H9 (cell line): ENCODE data around the gene MINAR1. TPM values are rescaled to one million over a fixed set of nuclear protein-coding genes. Genes with fewer than 3 reads are reported as not detected.
A peak's percentile ranks its signal among the peaks of the same experiment; 100 is the strongest.

Experiments
- DNase-seq: peaks from one replicate; pipeline ENCODE4 v3.0.0-alpha.2; 2017
- H2AFZ ChIP-seq: one replicate; pipeline ENCODE4 v1.6.1; 2013; ENCODE audit warnings: mild to moderate bottlenecking, low read length, control low read depth, moderate library complexity
- H2AK5ac ChIP-seq: 2 replicates; pipeline ENCODE4 v1.6.1; 2013; ENCODE audit warnings: low read length, control low read depth, mixed read lengths; ENCODE audit not compliant: insufficient read length
- H2BK120ac ChIP-seq: one replicate; pipeline ENCODE4 v1.6.1; 2013; ENCODE audit warnings: low read depth, mild to moderate bottlenecking, low read length, control low read depth, inconsistent platforms; ENCODE audit not compliant: poor library complexity, severe bottlenecking
- H2BK12ac ChIP-seq: 2 replicates; pipeline ENCODE4 v1.6.1; 2013; ENCODE audit warnings: low read length, control low read depth, mixed read lengths, low read depth; ENCODE audit not compliant: insufficient read length
- H2BK15ac ChIP-seq: 2 replicates; pipeline ENCODE4 v1.6.1; 2013; ENCODE audit warnings: low read depth, low read length, control low read depth
- H2BK20ac ChIP-seq: one replicate; pipeline ENCODE4 v1.6.1; 2013; ENCODE audit warnings: low read depth, mild to moderate bottlenecking, low read length, control low read depth, inconsistent platforms; ENCODE audit not compliant: poor library complexity, severe bottlenecking
- H2BK5ac ChIP-seq: 2 replicates; pipeline ENCODE4 v1.6.1; 2013; ENCODE audit warnings: low read length, control low read depth, mixed read lengths; ENCODE audit not compliant: insufficient read length
- H3K14ac ChIP-seq: 2 replicates; pipeline ENCODE4 v1.6.1; 2013; ENCODE audit warnings: low read length, control low read depth; ENCODE audit not compliant: insufficient read depth
- H3K18ac ChIP-seq: 2 replicates; pipeline ENCODE4 v1.6.1; 2013; ENCODE audit warnings: low read depth, mild to moderate bottlenecking, mixed read lengths, low read length, control low read depth; ENCODE audit not compliant: insufficient read length
- H3K23ac ChIP-seq: 2 replicates; pipeline ENCODE4 v1.6.1; 2013; ENCODE audit warnings: low read length, control low read depth, mixed read lengths, low read depth; ENCODE audit not compliant: insufficient read length
- H3K23me2 ChIP-seq: 2 replicates; pipeline ENCODE4 v1.6.1; 2013; ENCODE audit warnings: low read depth, mild to moderate bottlenecking, mixed read lengths, low read length, control low read depth; ENCODE audit not compliant: insufficient read length, poor library complexity, severe bottlenecking
- H3K27ac ChIP-seq: 2 replicates; pipeline ENCODE4 v1.5.1; 2013; ENCODE audit warnings: low read length, control low read depth, mixed read lengths, low read depth; ENCODE audit not compliant: insufficient read length
- H3K27me3 ChIP-seq: 2 replicates; pipeline ENCODE4 v1.6.1; 2013; ENCODE audit warnings: low read length, control low read depth, inconsistent platforms; ENCODE audit not compliant: insufficient read depth
- H3K4ac ChIP-seq: 2 replicates; pipeline ENCODE4 v1.6.1; 2013; ENCODE audit warnings: low read depth, mild to moderate bottlenecking, control low read depth, inconsistent platforms, low read length, moderate library complexity
- H3K4me1 ChIP-seq: 2 replicates; pipeline ENCODE4 v1.6.1; 2013; ENCODE audit warnings: low read length, control low read depth, inconsistent platforms; ENCODE audit not compliant: insufficient read depth
- H3K4me2 ChIP-seq: 2 replicates; pipeline ENCODE4 v1.6.1; 2013; ENCODE audit warnings: low read length, control low read depth, mixed read lengths; ENCODE audit not compliant: insufficient read length, insufficient read depth
- H3K56ac ChIP-seq: 2 replicates; pipeline ENCODE4 v1.6.1; 2013; ENCODE audit warnings: low read depth, mild to moderate bottlenecking, mixed read lengths, low read length, control low read depth; ENCODE audit not compliant: insufficient read length
- H3K79me1 ChIP-seq: 2 replicates; pipeline ENCODE4 v1.6.1; 2013; ENCODE audit warnings: low read depth, mild to moderate bottlenecking, moderate library complexity, low read length, control low read depth, inconsistent platforms; ENCODE audit not compliant: insufficient read depth, poor library complexity, severe bottlenecking
- H3K79me2 ChIP-seq: 2 replicates; pipeline ENCODE4 v1.6.1; 2013; ENCODE audit warnings: low read length, control low read depth, inconsistent platforms; ENCODE audit not compliant: insufficient read depth
- H3K9ac ChIP-seq: 2 replicates; pipeline ENCODE4 v1.6.1; 2013; ENCODE audit warnings: low read length, control low read depth, mixed read lengths; ENCODE audit not compliant: insufficient read length; ENCODE audit errors: extremely low read depth
- H3K9me3 ChIP-seq: one replicate; pipeline ENCODE4 v1.6.1; 2013; ENCODE audit warnings: low read depth, low read length, inconsistent platforms; ENCODE audit not compliant: control insufficient read depth
- H3T11ph ChIP-seq: one replicate; pipeline ENCODE4 v1.6.1; 2013; ENCODE audit warnings: mild to moderate bottlenecking, low read length, control low read depth, inconsistent platforms
- H4K20me1 ChIP-seq: one replicate; pipeline ENCODE4 v1.6.1; 2013; ENCODE audit not compliant: control insufficient read depth, insufficient read length, insufficient read depth
- H4K5ac ChIP-seq: 2 replicates; pipeline ENCODE4 v1.6.1; 2013; ENCODE audit warnings: low read depth, mild to moderate bottlenecking, mixed read lengths, low read length, control low read depth; ENCODE audit not compliant: insufficient read length
- H4K8ac ChIP-seq: replicated peaks from 2 replicates; pipeline ENCODE4 v1.6.1; 2013; ENCODE audit warnings: low read length, control low read depth, mixed read lengths, low read depth; ENCODE audit not compliant: insufficient read length
- H4K91ac ChIP-seq: 2 replicates; pipeline ENCODE4 v1.6.1; 2013; ENCODE audit warnings: low read depth, mild to moderate bottlenecking, moderate library complexity, mixed read lengths, low read length, control low read depth; ENCODE audit not compliant: insufficient read length
- H3K27ac Mint-ChIP-seq, 3 experiments: 2 replicates in 2 of 3; 3 replicates in 1 of 3; pipeline ENCODE4 v1.8.0; 2020 to 2021; ENCODE audit warnings: mixed read lengths in 3 of 3, mild to moderate bottlenecking in 1 of 3, moderate library complexity in 1 of 3
- H3K27me3 Mint-ChIP-seq: 2 replicates; pipeline ENCODE4 v1.8.0; 2021; ENCODE audit warnings: low read depth, mild to moderate bottlenecking, moderate library complexity, mixed read lengths
- H3K36me3 Mint-ChIP-seq, 3 experiments: 2 replicates in 2 of 3; 3 replicates in 1 of 3; pipeline ENCODE4 v1.8.0; 2020 to 2021; ENCODE audit warnings: low read depth in 3 of 3, mixed read lengths in 3 of 3; ENCODE audit not compliant: insufficient read depth in 1 of 3
- H3K4me1 Mint-ChIP-seq, 2 experiments: 2 replicates each; pipeline ENCODE4 v1.8.0; 2020; ENCODE audit warnings: mixed read lengths in 2 of 2
- H3K4me3 Mint-ChIP-seq, 2 experiments: 2 replicates in 1 of 2; 3 replicates in 1 of 2; pipeline ENCODE4 v1.8.0; 2020 to 2021; ENCODE audit warnings: mild to moderate bottlenecking in 2 of 2, mixed read lengths in 2 of 2, moderate library complexity in 1 of 2
- H3K9me3 Mint-ChIP-seq, 2 experiments: 2 replicates in 1 of 2; 3 replicates in 1 of 2; pipeline ENCODE4 v1.8.0; 2020; ENCODE audit warnings: mild to moderate bottlenecking in 2 of 2, mixed read lengths in 2 of 2, moderate library complexity in 1 of 2
- WGBS: extraction: QIAGEN DNeasy Blood & Tissue Kit; methylation state at CpG from one replicate; pipeline ENCODE4 v1.1.7; 2013; ENCODE audit warnings: missing lambda C conversion rate, low lambda C conversion rate, mixed read lengths; ENCODE audit not compliant: insufficient read length; ENCODE audit errors: extremely low coverage; 5-methylcytosine and 5-hydroxymethylcytosine counted together
- total RNA-seq: library from RNA; stranded (reverse); gene quantifications from 2 replicates; pipeline ENCODE4 v1.2.1, GENCODE V29; 2021
- TF ChIP-seq, protein P1 (sequence below): fragments of 200-600 bp; sonication (generic); conservative IDR thresholded peaks from 3 replicates; pipeline ENCODE4 v1.8.0; 2021; ENCODE audit warnings: antibody characterized with exemption, mild to moderate bottlenecking

MINAR1 gene
- total RNA-seq, 1 experiment from 2014 or later, result 0.74 TPM

GRCh38 chr15:79463043-79463780 is 31.1 kb downstream of the MINAR1 start:
- no peak overlapping the region for H2BK120ac ChIP-seq
- H4K5ac ChIP-seq, result no peak overlapping the region
- H4K20me1 ChIP-seq, result no peaks in the 10 kb centered on the region
- H4K91ac ChIP-seq, result no peak overlapping the region
- H3K4me3 Mint-ChIP-seq, result no peak overlapping the region
- H2AK5ac ChIP-seq, result no peak overlapping the region
- H2AFZ ChIP-seq, result no peak overlapping the region
- no peak overlapping the region for H3K4ac ChIP-seq
- H3K56ac ChIP-seq, result no peak overlapping the region
- no peaks in the 10 kb centered on the region for H3K4me1 Mint-ChIP-seq
- no peak overlapping the region for H3K23ac ChIP-seq
- DNase-seq, result no peak
- H3K36me3 Mint-ChIP-seq, result no peaks in the 10 kb centered on the region
- no peak overlapping the region for H3T11ph ChIP-seq
- H3K27ac ChIP-seq, result no peak overlapping the region
- no peak overlapping the region for H3K4me2 ChIP-seq
- no peak overlapping the region; the same call in 1 of the 2 replicates for H3K14ac ChIP-seq
- H3K9me3 ChIP-seq, result no peaks in the 10 kb centered on the region
- H4K8ac ChIP-seq, result no peak overlapping the region
- no peak overlapping the region for H2BK5ac ChIP-seq
- H3K79me1 ChIP-seq, result no peaks in the 10 kb centered on the region
- TF ChIP-seq, protein P1, sequence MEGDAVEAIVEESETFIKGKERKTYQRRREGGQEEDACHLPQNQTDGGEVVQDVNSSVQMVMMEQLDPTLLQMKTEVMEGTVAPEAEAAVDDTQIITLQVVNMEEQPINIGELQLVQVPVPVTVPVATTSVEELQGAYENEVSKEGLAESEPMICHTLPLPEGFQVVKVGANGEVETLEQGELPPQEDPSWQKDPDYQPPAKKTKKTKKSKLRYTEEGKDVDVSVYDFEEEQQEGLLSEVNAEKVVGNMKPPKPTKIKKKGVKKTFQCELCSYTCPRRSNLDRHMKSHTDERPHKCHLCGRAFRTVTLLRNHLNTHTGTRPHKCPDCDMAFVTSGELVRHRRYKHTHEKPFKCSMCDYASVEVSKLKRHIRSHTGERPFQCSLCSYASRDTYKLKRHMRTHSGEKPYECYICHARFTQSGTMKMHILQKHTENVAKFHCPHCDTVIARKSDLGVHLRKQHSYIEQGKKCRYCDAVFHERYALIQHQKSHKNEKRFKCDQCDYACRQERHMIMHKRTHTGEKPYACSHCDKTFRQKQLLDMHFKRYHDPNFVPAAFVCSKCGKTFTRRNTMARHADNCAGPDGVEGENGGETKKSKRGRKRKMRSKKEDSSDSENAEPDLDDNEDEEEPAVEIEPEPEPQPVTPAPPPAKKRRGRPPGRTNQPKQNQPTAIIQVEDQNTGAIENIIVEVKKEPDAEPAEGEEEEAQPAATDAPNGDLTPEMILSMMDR, result no peak
- no peaks in the 10 kb centered on the region for H3K27me3 ChIP-seq
- WGBS, result no CpG with 5 or more reads among the region's 18 CpGs
- no peak overlapping the region for H2BK15ac ChIP-seq
- H3K27ac Mint-ChIP-seq, result peak overlapping the region in 1 of 3 experiments; percentile 21; a peak in 2 of 7 replicates
- H2BK12ac ChIP-seq, result no peak overlapping the region
- H3K9ac ChIP-seq, result no peak overlapping the region
- H3K27me3 Mint-ChIP-seq, result no peaks in the 10 kb centered on the region; the same call in 1 of the 2 replicates
- no peaks in the 10 kb centered on the region for H3K79me2 ChIP-seq
- no peak overlapping the region for H3K18ac ChIP-seq
- H2BK20ac ChIP-seq, result no peak overlapping the region
- H3K4me1 ChIP-seq, result no peaks in the 10 kb centered on the region
- H3K9me3 Mint-ChIP-seq, result no peaks in the 10 kb centered on the region
- H3K23me2 ChIP-seq, result no peaks in the 10 kb centered on the region
